Uterus (tissue), 2 donors: ENCODE measurements around the gene AFF4.

ENCODE experiments used
- CTCF ChIP-seq, 4 experiments: fragments of 200-600 bp in 2 of 4; fragments of 450-650 bp in 2 of 4; sonication (generic) in 2 of 4; IDR thresholded peaks; one replicate each; pipeline ENCODE4 v1.5.1; 2016 to 2019; ENCODE audit warnings: antibody characterized with exemption in 4 of 4, mild to moderate bottlenecking in 2 of 4, moderate library complexity in 1 of 4
- POLR2A ChIP-seq, 2 donors: fragments of 450-650 bp; IDR thresholded peaks; one replicate each; pipeline ENCODE4 v1.6.1; 2016; ENCODE audit warnings: antibody characterized with exemption in 2 of 2, mild to moderate bottlenecking in 1 of 2, moderate library complexity in 1 of 2

DNA sequence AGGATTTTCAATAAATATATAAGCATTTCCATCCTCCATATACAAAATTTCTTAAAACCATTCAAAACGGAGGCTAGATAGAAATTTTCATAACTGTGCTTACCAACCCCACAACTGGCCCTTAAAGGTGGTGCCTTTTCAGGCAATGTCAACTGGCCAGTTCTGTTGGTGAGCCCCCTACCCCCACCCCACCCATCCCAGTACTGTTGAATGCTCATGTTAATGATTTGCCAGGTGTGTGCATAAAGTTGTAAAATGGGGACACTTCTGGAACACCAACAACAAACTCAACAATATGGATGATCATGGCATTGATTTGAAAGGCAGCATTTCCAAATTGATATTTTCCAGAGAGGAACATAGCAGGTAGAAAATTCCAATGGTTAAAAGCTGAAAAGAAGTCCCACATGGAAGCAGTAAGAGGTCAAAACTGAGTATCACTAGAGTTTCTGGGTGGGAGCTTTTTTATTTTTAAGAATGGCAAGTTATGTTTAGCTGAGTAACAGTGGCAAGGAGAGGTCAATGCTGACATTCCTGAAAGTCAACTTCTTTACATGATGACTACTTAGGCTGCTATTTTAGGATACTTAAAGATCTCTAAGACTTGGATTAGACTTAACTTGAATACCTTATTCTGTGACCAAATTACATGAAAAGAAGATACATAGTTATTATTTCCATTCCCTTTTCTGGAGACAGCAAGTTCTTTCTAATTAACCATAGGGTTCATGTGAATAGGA, 87.2 kb downstream of the AFF4 start:
- TF ChIP-seq CTCF (IDR thresholded peaks at IDR 0.05) (no peak), POLR2A (IDR thresholded peaks at IDR 0.05) (no peak)
